HCT116 (cell line): ENCODE measurements around the gene CDX1.

Source experiments
- CTCF ChIP-seq, 3 experiments: fragments of 200-600 bp in 1 of 3; sonication (generic) in 1 of 3; IDR thresholded peaks in 2 of 3; conservative IDR thresholded peaks in 1 of 3; 2 replicates each; pipeline ENCODE4 v1.5.1; 2012 to 2017; ENCODE audit warnings: low read depth in 2 of 3, low read length in 2 of 3, antibody characterized with exemption in 1 of 3, borderline replicate concordance in 1 of 3, control low read depth in 1 of 3, mild to moderate bottlenecking in 1 of 3, mixed read lengths in 1 of 3, mixed run types in 1 of 3, moderate library complexity in 1 of 3; ENCODE audit not compliant: insufficient read depth in 1 of 3
- EZH2phosphoT487 ChIP-seq: fragments of 200-600 bp; IDR thresholded peaks from 2 replicates; pipeline ENCODE4 v1.6.1; 2018; ENCODE audit warnings: antibody characterized with exemption, borderline replicate concordance

GRCh38 chr5:150190503-150190979 lies 24.0 kb downstream of the CDX1 start:
- no peak for TF ChIP-seq EZH2phosphoT487
- no peak for TF ChIP-seq CTCF (IDR thresholded peaks at IDR 0.05 in 2 of 3, conservative IDR thresholded peaks at IDR 0.05 in 1 of 3; ENCODE audit: borderline replicate concordance in 1 of 3, insufficient read depth in 1 of 3, low read depth in 2 of 3, low read length in 2 of 3)
